CD4-positive, alpha-beta T cell treated with Interleukin-17A for 4 hours (primary cell): ENCODE data around the gene GRAP.

ENCODE experiments used
- DNase-seq: peaks from one replicate; pipeline ENCODE4 v3.0.0-alpha.2; 2020; ENCODE audit warnings: mixed read lengths

GRAP gene

DNA sequence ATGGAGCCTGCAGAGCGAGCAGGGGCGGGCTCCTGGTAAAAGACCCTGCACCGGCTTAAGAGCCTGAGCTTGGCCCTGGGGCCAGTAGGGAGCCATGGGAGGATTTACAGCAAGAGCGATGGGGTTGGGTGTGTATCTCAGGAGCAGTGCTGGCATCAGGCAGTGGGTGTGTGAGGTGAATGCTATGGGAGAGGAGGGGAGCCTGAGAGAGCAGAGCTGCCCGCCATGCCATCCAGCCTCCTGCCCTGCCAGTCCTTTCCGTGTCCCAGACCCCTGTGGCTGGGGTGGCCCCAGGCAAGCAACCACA is 65.5 kb downstream of the GRAP start:
- no peak for DNase-seq

DNA sequence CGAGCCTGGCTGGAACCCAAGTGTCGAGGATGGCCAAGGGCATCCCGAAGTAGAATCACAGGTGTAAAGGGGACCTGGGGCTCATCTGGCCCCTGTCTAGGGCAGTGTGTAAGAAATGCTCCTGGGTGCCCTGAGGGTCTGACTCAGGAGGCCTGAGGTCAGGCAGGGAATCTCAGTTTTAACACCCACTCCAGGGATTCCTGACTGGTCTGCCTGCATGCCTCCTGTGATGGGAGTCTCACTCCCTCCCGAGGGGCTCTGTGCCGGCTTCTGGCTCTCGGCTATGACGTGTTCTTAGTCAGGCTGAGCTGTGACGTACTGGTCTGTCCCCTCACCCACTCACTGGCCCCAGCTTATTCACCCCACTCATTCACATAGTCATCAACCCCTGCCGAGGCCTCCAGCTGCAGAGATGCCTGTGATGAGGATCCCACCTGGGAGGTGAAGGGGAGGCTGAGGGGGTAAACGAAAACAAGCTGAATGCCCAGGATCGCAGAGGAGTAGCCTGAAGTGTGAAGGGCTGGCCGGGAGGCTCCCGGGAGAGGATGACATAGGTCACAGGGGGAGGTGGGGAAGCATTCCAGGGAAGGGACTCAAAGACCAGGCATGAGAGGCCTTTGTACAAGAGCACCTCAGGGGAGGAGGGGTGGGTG is 65.9 kb downstream of the GRAP start:
- no peak for DNase-seq

DNA sequence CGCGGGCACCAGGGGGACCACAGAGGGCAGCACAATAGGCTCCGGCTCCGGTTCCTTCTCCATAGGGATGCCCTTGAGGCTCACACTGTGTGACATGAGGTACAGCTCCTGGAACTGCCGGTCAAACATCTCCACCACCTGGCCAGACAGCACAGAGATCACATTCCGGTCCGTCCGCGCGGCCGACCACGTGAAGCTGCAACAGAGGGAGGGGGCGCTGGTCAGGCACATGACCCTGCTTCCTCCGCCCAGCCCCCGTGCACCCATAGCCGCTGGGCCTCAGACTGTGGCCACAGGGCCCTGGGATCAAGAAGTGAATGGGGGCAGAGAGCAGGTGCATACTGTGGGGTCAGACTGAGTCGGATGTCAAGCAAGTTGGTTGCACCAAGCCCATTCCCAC is 68.1 kb downstream of the GRAP start:
- no peak for DNase-seq

DNA sequence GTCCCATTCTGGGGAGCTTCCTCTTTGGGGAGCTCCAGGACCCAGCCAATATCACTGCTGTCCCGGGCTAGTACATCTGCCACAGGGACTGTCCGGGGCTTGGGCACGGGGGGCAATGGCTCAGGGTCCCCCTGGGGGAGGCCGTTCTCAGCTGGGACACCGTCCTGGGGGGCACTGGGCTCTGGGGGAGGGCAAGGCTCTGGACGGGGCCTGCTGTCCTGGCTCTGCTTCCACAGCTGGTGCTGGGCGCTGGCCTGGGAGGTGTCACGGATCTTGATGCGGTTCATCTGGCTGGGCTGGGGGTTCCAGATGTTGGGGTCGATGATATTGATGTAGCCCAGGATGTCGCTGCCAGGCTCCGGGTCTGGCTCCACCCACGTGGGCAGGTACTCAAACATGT is 68.7 kb downstream of the GRAP start:
- DNase-seq = no peak

DNA sequence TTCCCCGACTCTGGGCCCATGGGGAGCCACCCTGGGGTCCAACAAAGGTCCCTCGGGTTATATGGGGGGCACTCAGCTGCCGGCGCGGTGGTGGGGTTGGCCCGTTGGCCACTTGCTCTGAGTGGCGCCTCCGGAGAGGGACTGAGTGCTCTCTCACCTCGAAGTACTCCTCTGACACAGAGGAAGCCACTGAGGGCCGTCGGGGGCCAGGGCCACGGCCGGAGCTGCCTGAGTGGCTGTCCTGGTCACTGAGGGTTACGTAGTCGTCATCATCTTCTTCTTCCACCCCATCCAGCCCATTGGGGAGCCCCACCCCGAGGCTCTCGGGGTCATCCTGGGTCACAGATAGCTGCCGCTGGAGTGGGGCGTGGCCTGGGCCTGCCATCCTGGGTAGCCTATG is 69.1 kb downstream of the GRAP start:
- DNase-seq = no peak

DNA sequence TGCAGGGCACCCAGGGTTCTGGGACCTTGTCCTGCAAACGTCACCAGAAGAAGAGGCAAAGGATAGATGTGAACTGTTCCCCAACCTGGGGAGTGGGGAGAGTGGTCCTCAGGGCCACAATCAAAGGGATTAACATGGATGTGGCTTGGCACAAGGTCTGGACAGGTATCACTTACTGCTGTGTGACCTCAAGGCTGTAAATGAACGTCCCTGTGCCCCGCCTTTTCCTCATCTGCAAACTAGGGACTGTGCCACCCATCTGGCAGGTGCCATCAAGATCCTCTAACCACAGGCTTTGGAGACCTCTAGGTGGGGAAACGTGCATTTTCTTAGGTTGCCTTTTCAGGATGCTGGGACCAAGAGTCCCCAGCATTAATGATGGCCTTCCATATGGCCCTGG is 69.7 kb downstream of the GRAP start:
- no peak for DNase-seq

DNA sequence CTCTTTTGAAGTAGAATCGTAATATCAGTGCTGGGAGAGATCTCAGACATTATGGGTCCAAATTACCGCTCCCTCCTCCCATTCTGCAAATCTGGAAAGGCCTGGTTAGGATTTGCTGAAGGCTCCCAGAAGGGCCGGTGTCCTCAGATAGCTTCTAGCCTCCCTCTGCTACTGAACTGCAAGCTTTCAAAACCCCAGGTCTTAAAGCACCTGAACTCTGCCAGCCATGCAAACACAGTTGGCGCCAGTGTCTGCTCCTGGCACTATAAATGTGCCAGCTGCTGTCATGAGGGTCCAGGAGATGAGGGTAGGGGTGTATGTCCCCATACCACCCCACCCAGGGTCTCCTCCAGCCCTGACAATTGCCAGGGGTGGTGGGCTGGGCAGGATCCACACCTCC is 70.6 kb downstream of the GRAP start:
- no peak for DNase-seq

DNA sequence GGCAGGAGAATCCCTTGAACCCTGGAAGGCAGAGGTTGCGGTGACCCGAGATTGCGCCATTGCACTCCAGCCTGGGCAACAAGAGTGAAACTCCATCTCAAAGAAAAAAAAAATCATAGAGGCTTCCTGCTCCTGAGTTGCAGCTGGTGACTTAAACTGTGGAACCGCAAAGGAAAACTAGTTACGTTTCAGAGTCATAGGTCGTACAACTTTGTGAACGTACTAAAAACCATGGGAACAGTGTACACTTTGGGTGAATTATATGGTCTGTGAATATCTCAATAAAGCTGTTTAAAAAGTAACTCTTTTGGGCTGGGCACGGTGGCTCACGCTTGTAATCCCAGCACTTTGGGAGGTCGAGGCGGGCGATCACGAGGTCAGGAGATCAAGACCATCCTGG is 71.2 kb downstream of the GRAP start:
- no peak for DNase-seq

DNA sequence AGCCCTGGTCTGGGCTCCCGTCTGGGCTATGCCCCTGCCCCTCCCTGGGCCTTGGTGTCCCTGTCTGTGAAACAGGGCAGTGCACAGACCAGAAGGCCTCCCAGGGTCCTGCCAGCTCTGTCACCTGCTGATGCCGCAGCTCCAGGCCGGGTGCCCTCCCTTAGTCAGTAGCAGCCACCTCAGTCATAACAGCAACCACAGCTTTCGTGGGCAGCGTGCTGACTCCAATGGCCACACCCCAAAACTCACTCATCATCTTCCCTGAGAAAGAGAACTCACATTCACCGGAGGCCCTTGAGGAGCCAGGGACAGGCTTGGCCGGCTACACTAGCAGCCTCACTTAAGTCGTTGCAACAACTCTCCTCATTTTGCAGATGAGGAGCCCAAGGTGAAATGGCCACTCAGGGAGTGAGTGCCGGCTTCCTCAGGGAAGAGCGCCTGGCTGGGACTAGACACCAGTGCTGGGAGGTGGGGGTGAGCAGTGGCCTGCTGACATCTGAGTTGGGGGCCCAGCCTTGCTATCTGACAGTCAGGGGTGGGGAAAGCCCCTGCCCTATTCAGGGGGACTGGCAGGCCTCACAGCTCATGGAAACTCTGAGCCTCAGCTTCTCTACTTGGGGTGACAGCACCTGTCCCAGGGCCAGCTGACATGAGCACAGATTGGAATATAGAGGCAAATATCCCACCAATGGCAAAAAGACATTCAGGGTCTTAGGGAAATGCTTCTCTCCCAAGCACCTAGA is 72.2 kb downstream of the GRAP start:
- DNase-seq = no peak

DNA sequence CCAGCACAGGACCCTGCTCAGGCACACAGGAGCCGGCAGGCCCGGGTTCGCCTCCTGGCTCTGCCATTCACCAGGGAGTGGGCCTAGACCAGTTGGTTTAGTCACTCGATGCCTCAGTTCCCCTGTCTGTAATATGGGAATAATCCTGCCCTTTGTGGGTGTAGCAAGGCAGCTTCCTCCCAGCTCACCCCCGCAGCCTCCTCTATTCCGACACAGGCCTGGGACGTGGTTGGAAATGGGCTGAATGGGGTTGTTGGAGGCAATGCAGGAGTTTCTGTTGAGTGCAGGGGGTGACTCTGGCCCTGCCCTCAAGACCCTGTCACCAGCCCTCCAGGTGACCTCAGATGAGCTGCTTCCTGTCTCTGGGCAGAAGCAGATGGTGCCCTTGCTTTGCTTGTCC is 75.0 kb downstream of the GRAP start:
- no peak for DNase-seq
